Ammon's horn (tissue), 1 donor: ENCODE measurements around the gene OR52E8.

ENCODE experiments used
- DNase-seq: peaks from one replicate; pipeline ENCODE4 v3.0.0-alpha.2; 2016; ENCODE audit warnings: low spot score

The OR52E8 gene

DNA sequence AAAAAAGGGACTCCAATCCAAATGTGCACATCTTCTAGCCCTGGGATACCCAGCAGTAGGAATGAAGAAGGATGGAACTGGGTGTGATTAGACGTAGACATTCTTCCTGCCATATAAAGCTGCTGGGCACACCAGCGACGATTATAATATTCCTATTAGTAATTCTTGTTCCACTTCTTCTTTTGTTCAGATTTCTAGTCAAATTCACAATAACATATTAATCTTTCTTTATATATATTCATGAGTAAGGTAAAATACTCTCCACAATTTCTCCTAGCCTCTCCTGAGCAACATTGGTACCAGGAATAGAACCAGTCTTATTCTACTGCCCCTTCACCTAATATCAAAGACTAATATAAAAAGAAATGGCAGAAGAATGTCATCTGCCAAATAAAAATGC, at the start of gene OR52E8:
Gene OR52E8, minus strand, starts transcription at position 101 of the 400 bp plus-strand sequence. Its CDS starts 0 bp downstream, at position 101.
- no peak for DNase-seq

DNA sequence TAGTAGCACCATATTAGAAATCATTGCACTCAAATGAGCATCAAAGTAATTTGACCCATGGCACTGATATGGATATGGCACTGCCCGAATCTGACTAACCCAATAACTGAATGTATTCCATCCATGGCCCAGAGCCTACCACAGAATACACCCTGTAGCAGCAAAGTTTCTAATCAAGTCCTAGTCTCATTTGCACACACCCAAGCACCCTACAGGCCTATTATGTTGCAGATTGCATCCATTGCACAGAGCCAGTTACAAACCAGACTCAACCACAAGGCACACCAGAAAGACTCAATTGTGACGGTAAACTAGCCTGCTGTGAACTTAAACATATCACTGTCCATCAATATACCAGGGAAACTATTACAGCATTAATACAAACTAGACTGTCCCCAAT, 42.0 kb upstream of the OR52E8 start:
- DNase-seq, result no peak

DNA sequence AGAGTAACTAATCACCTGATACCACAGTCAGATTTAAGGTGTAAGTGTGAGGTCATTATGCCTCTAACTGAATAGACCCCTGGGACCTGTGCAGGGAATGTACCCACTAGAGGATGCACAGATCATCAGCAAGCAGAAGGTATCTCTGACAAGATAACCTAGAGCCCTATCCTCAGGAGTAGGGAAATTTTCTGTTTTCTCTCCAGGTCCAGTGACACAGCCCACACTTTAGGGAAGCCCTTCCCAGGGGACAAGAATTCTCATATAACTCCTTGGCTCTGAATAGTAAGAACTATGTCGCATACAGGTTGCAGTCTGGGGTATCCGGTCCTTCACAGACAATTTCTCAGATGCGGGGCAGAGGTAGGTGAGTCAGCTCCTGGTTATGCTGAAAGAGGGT, 35.4 kb upstream of the OR52E8 start, which contains the start of gene OR52E5:
Gene OR52E5, plus strand, starts transcription at position 301 of the 400 bp plus-strand sequence. CDS start 7,569 bp downstream, outside the sequence.
- DNase-seq, result no peak

DNA sequence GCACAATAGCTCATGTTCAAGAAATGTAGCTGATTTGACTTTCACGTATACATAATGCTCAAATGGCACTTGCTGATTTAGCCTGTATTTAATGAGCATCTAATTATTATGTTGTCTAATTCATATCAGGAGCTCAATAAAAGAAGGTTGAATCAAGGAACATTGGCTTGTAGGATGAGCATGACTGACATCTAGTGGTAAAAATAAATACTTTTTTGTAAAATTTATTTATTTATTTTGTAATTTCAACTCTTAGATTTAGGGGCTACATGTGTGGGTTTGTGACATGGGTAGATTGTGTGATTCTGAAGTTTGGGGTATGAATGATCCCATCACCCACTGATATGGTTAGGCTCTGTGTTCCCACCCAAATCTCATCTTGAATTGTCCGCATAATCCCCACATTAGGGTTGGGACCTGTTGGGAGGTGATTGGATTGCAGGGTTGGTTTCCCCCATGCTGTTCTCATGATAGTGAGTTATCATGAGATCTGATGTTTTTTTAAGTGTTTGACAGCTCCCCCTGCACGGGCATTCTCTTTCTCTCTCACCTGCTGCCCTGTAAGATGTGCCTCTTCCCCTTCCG, 33.8 kb upstream of the OR52E8 start:
- no peak for DNase-seq

DNA sequence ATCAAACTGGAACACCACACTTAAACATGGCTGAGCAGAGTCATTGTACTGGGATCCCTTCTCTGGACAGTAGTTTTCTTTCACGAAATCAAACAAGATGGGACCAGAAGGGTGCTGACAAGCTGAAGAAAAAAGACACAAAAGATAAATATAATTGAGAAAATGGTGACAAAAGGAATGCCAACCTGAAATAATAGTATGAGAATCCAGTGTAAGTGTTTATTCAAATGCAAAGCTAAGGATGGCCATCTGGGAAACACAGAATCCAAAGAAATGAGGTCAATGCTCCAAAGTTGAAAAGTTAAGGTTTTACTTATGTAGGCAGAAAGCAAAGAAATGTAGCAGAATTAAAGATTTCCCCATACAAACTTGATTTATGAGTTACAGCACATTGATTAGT, 30.2 kb upstream of the OR52E8 start:
- DNase-seq, result no peak

DNA sequence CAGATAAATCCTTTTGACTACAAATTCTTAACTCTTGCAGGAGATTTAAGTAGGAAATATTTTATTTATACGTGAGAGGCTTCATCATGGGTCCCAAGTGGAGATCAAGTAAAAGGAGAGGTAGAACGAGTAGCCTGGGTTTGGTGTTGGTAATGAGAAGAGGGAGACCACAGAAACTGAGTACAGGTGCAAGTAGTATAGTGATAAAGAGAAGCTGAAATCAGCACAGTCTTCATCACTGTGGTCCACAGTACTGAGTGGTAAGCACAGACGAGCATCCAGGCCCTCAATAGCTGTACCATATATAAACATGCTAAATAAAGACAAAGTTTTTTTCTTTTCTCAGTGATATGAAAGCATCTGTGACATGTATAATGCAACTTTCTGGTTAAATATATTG, 29.7 kb upstream of the OR52E8 start:
- DNase-seq, result no peak

DNA sequence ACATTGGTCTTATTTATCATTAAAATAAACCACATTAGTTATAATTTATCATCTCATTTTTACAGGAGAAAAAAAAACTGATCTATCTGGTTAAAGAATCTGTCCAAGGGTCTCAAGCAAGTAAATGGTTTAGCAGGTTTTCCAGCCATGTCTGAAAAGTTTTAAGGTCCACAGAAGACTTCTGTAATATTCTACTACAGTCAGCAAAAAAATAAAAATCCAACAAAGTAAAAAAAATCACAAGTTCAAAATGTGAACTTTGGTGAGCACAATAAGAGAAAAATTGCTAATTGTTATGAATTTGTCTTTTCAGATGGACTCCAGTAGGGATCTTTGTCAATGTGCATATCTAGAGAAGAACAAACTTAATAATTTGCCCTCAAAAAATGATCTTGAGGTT, 24.3 kb upstream of the OR52E8 start:
- DNase-seq, result no peak

DNA sequence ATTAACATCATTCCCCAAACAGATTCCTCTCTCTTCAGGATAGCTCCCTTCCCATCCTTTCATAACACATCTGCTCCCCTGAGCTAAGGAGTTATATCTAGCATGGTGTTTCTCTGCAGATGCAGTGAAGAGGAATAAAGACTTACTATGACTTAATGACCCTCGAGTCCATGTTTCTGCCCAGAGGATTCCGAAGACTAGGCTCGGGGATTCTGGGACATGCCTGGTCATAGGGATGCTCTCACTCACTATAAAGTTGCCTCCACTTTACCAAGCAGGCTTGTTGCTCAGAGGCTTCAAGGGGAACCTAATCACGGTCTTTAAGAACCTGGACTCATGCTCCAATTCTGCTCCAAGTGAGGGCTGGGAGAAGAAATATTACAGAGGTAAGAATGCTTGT, 22.8 kb upstream of the OR52E8 start, which contains the start of gene OR52E4:
Gene OR52E4, plus strand, starts transcription at position 301 of the 400 bp plus-strand sequence. CDS start 3,664 bp downstream, outside the sequence.
- no peak for DNase-seq

DNA sequence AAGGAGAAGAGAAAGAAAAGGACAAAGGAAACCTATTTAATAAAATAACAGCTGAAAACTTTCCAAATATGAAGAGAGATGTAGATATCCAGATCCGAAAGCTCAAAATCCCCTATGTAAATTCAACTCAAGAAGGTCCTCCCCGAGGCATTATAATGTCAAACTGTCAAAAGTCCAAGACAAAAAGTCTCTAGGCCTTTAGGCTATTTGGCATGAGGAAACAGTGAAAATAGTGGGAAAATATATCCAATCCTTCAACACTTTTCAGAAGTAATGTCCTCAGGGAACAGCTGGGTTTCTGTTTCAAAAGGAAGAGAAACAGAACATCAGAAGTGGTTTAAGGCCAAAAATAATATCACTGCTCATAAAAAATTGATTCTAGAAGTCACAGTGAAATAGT, 21.1 kb upstream of the OR52E8 start:
- DNase-seq, result no peak

DNA sequence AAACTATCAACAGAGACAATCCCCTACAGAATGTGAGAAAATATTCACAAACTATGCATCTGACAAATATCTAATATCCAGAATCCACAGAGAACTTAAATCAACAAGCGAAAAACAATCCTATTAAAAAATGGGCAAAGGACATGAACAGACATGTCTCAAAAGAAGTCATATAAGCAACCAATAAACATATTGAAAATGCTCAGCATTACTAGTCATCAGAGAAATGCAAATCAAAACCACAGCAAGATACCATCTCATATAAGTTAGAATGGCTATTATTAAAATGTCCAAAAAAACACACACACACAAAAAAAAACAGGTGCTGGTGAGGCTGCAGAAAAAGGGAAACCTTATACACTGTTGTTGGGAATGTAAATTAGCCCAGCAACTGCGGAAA, 8.3 kb upstream of the OR52E8 start:
- no peak for DNase-seq

DNA sequence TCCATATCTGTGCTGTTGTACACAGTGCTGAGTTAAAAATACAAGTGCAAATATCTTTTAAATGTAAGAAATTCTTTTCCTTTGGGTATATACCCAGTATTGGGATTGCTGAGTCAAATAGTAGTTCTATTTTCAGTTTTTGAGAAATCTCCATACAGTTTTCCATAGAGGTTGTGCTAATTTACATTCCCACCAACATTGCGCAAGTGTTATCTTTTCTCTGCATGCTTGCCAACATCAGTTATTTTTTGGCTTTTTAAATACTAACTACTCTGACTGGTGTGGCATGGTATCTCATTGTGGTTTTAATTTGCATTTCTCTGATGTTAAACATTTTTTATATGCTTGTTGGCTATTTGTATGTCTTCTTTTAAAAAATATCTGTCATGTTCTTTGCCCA, 6.5 kb downstream of the OR52E8 start:
- no peak for DNase-seq

DNA sequence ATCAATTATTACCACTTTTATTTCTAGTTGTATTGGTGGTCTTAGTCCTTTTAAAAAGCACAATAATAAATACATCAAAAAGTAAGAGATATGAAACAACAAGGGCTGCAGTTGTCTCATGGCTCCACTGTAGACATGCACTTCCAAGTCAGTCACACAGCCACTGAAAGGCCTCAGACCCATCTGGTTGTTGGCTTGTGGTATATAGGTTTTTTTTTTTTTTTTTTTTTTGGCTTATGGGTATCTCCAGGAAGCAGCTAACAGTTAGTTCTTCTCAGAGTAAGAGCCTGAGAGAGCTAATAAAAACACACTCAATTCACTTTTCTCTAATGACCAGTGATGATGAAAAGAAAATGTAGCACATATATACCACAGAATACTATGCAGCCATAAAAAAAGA, 9.8 kb downstream of the OR52E8 start:
- DNase-seq, result no peak

DNA sequence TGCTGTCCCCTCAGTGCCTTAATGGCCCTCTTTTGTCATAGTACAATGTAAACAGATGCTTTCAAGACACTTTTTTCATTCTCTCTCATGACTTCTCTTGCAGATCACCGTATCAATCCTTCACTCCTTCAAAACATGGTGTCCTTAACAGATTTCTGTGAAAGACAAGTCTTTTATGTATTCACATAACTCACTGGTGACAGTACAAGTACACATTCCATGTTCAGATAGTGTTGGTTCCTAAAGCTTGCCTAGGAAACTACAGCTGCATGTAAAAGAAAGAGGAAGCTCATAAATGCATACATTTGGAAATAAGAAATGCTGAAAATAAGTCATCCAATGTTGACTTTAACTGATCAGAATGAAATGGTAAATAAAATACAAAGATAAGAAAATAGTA, 10.8 kb downstream of the OR52E8 start:
- no peak for DNase-seq

DNA sequence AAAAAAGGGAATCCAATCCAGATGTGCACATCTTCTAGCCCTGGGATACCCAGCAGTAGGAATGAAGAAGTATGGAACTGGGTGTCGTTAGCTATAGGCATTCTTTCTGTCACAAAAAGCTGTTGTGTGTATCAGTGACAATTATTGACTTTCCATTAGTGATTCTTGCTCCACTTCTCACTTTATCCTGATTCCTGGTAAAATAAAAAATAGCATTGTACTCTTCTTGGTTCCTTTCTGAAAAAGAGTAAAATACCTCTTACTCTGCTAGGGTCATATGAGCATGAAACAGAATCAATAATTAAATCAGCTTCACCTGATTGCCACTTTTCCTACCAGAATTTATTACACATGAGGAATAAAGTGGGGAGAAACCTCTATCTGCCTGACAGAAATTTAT, 15.7 kb downstream of the OR52E8 start, which contains the start of gene OR52E6:
Gene OR52E6, minus strand, starts transcription at position 101 of the 400 bp plus-strand sequence. Its CDS starts 0 bp downstream, at position 101.
- DNase-seq, result no peak

DNA sequence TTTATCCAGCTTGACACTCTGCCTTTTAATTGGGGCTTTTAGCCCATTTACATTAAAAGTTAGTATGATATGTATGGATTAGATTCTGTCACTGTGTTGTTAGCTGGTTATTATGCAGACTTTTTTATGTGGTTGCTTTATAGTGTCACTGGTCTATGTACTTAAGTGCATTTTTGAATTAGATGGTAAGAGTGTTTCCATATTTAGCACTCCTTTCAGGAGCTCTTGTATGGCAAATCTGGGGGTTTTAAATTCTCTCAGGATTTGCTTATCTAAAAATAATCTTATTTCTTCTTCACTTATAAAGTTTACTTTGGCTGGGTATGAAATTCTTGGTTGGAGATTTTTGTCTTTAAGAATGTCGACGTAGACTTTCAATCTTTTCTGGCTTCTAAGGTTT, 19.8 kb downstream of the OR52E8 start:
- no peak for DNase-seq

DNA sequence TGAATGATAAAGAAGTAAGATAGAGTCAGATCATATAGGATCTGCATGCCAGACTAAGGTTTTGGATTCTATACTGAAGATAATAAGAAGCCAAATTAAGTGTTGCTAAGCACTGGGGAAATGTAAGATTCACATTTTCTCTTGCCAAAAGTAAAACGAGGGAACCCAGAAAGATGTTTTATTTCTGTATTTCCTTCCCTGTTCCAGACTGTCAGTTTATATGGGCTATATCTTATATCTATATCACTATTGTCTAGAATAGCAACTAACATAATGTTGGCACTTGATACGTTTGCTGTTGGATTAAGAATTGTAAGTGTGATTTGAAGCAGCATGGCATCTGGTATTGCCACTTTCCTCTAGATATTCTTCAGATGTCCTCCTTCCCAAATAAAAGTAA, 24.0 kb downstream of the OR52E8 start:
- no peak for DNase-seq

DNA sequence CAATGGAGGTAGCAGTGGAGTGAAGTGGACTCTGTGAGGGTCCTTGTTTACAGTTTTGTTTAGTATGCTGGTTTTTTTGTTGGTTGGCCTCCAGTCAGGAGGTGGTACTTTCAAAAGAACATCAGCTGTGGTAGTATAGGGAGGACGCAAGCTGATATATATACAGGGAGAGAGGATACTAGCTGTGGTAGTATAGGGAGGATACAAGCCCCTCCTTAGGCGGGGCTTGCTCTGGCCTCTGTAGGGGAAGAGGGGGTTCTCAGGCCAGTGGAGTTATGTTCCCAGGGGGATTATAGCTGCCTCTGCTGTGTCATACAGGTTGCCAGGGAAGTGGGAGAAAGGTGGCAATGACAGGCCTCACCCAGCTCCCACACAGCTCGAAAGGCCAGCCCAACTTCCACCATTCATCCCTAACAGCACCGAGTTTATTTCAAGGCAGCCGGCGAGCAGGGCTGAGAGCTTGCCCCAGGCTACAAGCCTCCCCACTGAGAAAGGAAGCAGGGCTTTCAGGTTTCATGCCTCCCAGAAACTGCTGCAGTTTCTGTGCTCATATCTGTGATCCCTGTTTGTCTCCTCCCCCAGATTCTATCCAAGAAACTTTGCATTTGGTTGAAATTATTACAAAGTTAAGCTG, 26.2 kb downstream of the OR52E8 start:
- no peak for DNase-seq

DNA sequence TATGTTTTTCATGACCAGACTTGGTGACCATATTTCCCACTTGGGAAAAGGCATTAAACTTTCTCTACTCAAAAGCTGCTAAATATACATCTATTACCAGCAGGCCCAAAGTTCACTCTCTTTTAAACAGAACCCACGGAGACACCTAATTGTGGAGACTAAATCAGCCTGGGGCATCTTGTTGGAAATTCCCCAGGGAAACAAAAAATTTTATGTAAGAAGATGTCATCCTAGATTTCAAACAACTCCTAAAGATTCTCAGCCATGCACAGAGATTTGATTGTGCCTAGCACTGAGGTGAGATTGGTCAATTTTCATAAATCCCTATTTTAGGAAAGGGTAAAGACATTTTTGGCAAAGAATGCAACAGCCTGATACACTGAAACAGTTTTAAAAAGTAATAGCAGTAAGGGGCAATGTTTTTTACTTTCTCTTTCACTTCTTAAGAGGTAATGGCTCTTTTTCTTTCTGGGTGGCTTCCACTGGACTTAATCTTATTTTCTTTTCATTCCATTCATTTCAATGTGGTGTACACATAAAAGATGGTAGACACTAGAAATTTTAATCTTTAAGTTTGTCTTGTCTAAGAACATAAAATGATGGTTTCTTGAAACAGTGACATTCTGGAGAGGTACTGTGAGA, 39.1 kb downstream of the OR52E8 start:
- no peak for DNase-seq

DNA sequence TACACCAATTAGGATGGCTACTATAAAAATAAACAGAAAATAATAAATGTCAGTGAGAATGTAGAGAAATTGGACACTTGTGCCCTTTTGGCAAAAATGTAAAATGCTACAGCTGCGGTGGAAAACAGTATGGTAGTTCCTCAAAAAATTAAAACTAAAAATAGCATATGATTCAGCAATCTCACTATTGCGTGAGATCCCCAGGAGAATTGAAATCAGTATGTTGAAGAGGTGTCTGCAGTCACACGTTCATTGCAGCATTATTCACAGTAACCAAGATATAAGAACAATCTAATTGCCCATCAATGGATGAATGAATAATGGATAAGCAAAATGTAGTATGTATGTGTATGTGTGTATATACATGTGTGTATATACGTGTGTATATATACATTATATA, 42.0 kb downstream of the OR52E8 start:
- DNase-seq, result no peak

DNA sequence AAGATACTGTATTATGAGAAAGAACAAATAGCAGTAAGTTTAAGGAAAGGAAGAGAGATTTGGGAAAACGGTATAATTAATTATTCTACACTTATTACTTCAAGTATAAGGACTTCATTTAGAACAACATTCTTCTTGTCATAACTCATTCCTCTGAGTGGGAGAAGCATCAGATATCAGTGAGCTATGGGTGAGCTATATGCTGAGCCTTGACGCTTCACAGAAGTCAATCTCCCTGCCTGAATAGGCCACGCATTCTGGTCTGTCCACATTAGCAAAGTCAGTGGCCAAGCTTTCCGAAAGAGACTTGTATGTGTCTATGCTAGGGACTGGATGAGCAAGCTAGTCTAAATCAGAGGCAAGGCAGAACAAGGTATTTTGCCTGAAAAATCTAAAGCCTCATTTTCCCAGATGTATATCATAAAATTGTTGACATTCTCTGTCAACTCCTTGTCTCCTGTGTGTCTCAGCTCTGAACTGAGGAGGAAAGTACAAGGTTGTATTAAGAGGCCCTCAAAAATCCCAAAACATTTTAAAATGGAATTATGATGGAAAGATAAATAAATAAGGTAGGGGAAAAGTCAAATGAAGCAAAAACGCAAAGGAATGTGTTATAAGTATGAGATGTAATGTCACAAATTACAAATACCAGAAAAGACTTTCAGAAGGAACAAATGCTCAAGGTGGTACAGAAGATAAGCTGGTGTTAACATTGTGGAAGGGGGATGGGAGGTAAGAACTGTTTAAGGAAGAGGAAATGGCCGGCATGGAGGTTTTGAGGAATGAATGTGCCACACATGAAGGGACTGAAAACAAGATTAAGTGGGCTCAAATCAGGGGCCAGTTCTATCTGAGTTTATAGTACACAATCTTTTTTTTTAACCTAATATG, 47.3 kb downstream of the OR52E8 start:
- DNase-seq, result no peak

DNA sequence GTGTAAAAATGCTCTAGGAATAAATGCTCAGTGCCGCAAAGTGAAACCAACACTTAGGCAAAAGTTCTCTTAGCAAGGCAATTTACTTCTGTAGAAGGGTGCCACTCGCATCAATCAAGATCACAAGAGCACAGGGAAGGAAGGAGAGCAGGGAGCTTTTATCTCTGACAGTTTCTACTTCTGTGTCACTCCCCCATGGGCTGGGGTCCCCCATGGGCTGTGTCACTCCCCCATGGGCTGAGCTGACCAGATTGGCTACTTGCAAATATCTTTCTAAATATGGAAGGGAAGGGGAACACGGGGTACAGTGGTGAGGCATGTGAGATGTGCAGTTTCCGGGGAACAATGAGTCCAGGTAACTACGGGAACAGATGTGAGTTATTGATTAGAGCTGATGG, 48.4 kb downstream of the OR52E8 start:
- no peak for DNase-seq

DNA sequence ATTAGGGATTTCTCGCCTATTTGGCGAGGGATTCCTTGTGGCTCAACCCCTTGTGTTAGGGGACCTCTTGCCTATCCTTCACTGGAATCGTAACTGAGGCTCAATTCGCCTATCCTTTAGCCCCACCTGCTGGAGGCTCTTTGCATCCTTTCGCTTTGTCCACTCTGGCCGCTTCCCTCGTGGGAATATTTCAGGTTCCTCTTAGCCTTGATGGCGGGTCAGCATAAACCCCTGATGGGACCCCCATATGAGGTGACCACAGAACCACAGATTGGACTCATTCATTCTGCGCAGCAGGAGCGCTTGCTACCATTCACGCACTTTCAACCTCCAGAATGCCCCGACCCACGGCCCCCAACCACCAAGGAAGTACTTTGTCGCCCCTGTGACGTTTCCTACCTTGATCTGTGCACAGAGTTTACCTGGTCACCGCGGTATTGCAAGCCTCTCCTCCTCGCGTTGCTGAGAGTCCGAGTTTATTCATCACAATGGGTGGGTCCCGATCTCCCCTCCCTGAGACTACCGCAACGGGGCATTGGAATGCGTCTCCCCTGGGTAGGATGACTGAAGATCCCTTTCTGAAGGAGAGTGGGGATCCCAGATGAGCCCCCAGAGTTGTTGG, 48.9 kb downstream of the OR52E8 start, which contains the start of gene OR52N2:
Gene OR52N2, plus strand, starts transcription at position 425 of the 622 bp plus-strand sequence. CDS start 11,412 bp downstream, outside the sequence.
- DNase-seq, result peak; percentile 84
